Fibroblast of the conjunctiva (primary cell): ENCODE data around the gene ACOX3.
"Not testable (repeated sequence)": the region's sequence is repeated elsewhere in the genome, so short reads cannot be mapped to it uniquely, and the experiment has no call there.

Experiments used
- DNase-seq: peaks from one replicate; pipeline ENCODE4 v3.0.0-alpha.2; 2010; ENCODE audit warnings: low read depth

ACOX3 gene

DNA sequence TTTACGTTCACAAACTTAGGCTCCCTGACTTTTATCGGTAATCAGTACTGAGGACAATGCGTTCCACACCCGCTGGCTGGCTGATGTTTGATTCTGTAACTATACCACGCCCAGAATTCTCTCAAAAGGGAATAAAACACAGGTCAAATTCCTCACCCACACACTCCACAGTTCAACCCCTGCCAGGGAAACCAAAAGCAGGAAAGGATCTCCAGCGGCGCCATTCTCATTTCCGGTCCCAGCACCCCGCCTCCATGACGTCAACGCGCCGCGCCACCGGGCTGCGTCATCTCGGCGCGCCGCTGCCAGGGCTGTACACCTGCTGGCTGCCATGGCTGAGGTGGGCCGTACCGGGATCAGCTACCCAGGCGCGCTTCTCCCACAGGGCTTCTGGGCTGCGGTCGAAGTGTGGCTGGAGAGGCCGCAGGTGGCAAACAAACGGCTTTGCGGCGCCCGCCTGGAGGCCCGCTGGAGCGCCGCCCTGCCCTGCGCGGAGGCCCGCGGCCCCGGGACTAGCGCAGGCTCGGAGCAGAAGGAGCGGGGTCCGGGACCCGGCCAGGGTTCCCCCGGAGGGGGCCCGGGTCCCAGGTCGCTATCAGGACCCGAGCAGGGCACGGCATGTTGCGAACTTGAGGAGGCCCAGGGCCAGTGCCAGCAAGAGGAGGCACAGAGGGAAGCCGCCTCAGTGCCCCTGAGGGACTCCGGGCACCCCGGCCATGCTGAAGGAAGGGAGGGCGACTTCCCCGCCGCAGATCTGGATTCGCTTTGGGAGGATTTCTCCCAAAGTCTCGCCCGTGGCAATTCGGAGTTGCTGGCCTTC is at the start of gene ACOX3, which contains the start of gene TRMT44:
ACOX3 (minus strand) TSS at position 232 of the 820 bp plus-strand sequence. CDS start 24,202 bp downstream, outside the sequence.
TRMT44 (plus strand) TSS at position 286 of the 820 bp plus-strand sequence; CDS start at position 332, 46 bp downstream.
- DNase-seq = peak; percentile 77

DNA sequence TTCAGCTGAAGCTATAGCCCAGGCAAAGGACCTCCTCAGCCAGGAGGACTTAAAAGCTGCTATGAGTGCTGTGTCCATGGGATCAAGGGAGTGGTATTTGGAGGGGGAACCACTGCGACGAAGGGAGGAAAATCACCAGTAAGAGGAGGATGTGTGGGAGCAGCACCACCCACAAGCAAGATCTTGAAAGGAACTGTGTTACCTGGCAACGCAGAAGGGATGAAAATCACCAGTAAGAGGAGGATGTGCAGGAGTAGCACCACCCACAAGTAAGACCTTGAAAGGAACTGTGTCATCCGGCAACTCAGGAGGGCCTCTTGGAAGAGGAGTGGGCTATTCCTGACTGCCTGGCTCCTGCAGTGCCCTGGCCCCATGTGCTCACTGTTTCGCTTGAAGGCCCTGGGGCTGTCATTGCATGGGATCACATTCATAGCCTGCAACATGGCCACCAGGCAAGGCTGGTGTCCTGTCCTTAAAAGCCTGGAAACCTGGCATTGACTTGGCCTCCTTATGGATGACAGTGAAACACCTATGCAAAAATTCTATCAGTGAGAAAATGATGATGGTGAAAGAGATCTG is 48.4 kb upstream of the ACOX3 start:
- no peak for DNase-seq

DNA sequence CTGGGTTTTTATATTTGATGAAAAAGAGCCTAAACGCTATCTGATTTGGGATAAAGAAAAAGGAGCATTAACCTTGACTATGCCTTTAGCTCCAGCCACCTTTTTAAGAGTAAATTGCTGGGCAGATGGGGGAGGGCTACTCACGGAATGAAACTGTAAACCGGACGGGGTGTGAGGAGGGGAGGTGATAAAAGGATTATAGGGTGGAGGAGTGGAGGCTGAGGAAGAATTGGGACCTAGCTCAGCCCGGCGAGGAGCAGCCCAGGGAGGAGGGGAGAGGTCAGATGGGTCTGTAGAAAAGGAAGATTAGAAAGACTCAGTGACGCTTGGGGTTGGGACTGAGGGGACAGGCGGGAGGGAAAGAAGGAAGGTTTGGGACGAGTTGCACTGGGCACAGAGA is 46.1 kb upstream of the ACOX3 start:
- not testable (repeated sequence) for DNase-seq

DNA sequence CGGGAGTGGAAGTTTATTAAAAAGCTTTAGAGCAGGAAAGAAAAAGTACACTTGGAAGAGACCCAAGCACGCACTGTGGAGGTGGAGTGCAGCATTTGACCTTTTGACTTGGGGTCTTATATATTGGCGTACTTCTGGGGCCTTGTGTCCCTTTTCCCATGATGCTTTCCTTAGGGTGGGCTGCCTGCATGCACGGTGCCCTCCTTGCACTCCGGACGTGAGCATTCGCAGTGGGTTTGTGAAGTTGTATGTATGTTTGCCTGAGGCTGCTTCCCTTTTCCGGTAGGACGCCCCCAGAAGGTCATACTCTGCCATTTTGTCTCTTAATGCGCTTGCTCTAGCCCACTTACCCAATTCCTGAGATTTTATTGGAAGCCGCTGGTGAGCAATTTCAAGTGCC is 39.7 kb upstream of the ACOX3 start:
- DNase-seq = no peak

DNA sequence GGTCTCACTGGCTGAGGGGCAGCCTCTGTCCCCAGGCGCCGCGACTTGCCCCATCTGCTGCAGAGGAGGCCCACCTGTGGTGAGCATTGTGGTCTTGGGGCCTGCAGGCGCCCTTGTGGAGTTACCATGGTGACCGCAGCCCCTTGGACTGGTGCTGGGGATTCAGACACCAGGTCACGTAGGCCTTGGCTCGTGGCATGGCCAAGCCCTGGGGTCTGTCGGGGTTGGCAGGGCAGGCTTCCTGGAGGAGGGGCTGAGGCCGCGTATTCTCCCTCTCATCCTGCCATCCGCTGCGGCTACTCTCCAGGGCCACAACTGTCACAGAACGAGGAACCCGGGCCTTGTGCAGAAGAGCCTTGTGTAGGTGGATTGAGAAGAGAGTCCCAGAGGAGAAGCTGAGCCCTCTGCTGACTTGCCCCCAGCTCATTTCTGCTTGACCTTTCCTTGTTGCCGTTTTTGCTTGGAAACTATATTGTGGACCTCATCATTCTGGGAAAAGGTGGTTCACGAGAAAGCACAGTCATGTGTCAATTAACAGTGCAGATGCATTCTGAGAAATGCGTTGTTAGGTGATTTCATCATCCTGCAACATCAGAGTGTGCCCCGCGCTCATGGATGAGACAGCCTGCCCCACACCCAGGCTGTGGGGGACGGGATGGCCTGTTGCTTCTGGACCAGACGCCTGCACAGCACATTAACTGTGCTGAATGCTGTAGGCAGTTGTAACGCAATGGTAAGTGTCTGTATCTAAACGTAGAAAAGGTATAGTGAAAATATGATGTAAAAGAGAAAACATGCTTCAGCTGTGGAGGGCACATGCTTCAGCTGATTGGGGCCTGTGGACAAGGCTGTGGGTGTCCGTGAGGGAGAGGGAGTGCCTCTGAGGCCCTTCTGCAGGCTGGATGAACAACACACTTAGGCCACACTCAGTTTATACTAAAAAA is 38.5 kb upstream of the ACOX3 start:
- DNase-seq = peak; percentile 51

DNA sequence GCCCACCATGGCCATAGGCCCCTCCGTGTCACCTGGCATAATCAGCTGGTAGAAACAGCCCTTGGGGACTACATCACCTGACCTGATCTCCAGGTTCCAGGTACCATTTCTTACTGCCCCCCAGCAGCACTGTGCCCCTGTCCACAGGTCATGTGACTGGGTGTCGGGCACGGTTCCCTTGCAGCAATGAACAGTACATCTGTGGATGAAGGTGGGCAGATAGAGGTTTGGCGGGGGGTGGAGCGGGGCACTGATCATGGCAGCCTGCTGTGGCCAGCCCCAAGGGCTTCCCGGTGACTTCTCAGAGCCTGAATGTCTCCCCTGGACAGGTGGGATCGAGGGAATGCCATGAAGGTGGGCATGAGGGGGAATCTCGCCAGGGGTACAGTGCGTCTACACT is 37.8 kb upstream of the ACOX3 start:
- no peak for DNase-seq

DNA sequence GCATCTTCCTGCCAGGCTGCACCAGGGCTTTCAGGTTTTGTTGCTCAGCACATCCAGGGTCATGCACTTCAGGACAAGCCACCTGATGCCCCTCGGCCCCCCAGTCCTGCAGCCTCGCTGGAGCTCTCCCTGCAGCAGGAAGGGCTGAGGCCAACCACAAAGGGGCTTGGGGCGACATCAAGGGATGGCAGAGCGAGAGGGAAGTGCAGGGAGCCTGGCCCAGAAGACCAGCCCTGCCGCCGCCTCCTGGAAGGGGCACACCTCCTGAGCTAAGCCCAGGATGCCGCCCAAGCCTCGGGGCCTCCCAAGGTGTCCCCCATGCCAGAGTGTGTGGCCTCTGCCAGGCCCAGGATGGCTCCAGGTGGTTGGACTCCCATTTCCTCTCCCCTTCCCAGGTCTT is 37.2 kb upstream of the ACOX3 start:
- no peak for DNase-seq

DNA sequence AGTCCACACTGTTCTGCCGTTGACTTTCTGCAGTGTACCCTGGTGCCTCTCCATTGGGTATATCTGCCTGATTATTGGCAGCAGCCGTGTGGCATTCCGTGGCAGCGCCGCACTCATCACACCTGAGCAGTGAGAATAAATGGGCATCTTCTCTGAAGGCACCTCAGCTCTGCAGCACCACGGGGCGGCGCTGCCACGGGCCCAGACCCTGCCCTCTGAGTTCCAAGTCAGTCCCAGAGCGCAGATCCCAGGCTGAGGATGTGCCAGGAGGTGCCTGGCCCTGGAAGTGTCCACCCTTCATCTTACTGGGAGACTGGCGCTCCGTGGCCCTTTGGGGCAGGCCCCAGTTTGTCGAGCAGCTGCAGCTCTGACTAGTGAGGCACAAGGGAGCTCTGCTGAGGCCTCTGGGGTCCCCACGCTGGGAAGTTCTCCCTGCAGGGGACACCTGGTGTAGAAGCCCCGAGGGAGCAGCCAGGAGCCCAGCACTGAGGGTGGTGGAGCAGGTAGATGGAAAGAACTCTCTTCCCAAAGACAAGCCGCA is 36.6 kb upstream of the ACOX3 start:
- DNase-seq = no peak

DNA sequence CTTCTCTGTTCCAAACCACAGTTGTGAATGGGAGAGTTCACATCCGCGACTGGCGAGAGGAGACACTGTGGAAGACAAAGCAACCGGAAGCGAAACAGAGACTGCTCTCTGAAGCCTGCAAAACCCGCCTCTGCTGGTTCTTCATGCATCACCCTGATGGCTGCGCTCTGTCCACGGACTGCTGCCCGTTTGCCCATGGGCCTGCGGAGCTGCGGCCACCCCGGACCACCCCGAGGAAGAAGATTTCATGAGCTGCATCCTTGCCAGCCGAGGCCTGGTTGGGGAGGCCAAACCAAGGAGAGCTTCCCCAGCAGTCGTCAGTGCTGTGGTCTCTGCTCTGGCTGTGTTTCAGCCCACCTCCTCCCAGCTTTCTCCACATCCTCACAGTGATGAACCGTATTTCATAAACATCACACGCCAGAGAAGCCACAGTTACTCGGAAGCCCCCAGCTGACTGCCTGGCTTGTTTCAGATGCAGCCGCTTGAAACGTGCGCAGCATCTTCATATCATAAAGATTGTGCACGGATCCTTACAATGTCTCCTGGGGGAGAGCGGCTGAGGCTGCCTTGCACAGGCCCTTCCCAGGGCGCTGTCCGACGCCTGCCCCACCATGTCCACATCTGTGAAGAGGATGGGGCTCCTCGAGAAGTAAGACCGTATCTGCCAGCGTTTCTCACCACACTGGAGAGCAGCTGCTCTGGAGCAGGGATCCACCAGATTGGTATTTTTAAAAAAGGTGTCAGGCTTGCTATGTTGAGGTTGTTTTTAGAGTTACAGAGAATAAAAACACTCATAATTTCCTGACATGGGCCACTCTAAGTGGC is 35.4 kb upstream of the ACOX3 start:
- DNase-seq = no peak

DNA sequence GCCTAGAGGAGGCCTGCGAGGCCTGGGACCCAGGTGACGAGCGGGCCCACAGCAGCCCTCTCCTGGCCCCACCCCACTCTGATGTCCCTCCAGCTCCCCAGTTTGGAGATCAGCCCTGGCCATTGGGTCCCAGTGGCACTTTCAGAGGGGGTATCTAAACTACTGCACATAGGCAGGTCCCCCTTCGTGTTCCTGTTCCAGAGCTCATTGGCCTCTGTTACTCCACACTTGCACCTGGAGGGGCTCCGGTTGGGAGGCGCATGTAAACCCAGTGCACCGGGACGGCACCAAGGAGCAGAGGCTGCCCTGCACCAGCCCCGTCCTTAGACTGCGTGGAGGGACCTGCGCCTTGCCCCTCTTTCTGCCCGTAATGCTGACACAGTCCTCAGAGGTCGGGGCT is 34.3 kb upstream of the ACOX3 start:
- no peak for DNase-seq

DNA sequence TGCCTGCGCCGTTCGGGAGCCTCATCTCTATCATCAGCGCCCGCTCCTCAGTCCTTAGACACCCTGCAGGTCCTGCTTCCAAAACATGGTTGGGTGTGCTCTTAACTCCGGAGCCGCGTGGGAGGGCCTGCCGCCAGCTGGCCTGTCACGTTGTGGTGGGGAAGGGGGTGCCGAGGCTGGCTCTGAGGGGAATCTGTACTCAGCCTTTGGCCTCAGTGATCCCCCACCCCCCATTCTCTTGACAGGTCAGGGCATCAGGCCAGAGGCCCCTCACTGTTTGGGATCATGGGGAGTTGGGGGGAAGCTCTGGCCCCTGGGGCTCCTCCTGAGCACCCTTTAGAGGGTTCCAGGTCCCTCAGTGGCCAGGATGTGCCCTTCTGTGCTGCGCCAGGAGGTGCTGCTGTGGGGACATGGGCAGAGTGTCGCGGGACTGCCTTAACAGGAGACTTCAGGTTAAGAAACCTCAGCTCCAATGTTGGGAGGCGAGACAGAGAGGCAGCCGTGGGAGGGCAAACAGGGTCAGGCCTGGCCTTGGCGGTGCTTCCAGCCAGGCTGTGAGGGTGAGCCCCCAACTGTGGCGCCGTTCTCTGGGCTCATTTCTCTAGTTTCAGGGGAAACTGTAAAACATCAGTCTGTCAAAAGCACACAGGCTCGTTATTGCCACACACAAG is 33.5 kb upstream of the ACOX3 start:
- no peak for DNase-seq

DNA sequence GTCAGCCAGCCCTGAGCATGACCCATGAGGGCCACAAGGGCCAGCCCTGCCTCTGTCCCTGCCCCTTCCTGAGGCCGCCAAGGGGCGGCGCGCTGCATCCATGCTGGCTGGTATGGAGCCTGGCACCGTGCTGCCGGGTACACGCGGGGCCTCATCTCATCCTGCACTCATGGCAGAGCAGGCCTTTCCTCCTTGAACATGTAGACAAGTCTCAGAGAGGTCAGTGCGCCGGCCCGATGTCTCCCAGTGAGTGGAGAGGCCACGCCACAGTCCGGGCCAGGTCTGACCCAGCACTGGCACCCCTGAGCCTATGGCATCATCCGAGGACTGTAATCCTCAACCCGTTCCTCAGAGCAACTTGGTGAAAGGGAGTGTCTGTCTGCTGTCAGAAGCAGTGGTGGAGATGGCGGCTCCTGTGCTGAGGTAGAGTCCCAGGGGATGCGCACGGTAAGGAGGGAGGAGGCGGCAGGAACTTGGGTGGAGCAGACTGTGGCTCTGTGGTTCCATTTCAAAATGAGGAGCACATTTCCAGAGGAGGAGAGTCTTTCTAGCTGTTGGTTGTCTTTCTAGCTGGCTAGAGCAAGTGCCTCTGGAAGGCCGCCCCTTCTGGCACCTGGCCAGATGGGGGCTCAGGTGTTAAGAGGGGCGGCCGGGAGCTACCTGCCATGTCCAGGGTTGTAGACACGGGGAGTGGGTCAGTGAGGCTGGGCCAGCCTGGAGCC is 32.8 kb upstream of the ACOX3 start:
- DNase-seq = no peak

DNA sequence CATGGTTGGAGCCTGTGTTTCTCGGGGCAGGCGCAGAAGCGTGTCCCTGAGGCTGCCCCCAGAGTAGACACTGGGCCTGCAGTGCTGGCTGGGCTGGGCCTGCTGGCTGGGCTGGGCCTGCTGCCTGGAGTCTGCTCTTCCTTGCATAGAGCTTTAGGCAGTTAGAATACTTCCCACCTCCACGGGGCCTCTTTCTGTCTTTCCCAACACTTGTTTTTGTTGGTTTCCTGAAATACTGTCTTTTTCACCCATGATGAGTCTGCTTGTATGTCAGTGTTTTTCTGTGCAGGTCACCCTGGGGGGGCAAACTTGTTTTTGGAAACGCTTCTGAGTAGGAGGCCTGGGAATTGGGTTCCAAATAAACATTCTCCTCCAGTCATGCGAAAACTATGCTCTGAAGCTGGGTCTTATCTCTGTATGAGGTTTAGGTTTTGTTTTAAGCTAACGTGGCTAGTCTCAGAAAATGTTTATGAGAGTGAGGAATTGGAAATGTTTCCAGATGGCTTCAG is 32.2 kb upstream of the ACOX3 start:
- DNase-seq = peak; percentile 73

DNA sequence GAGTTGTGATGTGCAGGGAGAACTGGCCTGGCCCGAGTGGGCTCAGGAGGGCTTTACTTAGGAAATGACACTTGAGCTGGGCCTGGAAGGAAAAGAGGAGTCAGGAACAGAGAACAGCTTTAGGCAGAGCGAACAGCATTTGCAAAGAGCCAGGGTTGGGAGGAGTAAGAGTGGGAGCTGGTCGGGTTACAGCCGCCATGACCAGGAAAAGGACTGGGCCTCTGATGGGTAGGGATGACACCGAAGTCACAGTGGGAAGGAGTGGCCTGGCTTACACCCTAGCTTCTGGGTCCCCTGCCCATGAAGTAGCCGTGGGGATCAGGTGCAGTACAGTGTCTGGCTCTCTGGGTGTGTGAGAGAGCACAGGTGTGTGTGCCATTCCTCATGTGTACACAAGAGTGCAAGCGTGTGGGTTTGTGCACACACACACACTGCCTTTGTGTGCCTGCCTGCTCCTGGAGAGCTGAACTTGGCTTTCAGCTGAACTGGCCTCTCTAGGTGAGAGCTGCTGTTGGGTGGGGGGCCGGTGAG is 31.7 kb upstream of the ACOX3 start:
- DNase-seq = no peak

DNA sequence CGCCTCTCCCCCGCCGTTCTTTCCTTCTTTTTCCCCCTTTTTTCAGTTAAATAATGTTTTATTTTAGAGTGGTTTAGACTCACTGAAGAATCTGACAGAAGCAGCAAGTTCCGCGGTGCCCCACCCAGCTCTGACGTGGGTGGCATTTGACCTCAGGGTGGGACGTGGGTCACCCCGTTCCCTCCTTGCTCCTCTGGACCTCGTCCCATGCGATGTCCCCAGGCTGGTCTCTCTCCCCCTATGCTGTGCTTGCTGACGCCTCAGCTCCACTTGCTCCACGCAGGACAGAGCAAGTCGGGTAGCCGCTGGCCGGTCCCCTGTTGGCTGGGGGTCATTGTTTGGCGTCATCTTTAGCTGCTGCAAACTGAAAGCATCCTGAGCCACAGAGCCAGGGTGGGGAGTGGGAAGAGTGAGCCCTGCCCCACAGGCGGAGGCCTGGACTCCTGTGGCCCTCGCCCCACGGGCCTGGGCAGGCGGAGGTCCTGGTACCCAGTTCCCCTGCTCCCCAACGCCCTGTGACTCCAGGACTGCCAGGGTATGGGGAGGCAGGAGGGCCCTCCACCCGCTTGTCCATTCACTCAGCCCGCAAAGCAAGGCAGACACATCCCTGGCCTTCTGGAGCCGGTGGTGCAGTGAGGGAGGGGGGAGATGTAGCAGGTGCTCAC is 30.8 kb upstream of the ACOX3 start:
- DNase-seq = no peak

DNA sequence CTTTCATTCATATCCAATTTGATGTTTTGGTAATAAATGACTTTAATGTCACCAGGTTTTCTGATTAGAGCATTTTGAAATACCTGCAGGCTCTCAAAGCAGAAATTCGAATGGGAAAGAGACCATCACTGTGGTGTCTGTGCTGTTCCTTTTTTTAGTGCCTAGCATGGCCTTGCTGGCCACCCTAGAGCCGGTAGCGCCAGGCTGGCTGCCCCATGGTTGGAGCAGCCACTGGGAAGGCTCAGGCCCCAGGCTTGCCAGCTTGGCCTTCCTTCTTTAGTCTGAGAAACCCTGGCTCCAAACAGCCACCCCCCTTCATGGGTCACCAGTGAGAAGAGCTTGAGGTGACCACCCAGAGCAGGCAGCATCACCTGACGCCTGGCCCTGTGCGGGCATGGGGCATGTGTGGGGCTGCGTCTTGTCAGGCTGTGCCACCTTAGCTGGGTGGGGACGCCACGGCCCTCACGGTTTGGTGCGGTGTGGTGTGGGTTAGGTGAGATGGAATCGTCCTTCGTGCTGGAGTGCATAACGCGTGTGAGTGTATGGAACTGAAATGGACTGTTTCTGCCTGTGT is 30.0 kb upstream of the ACOX3 start:
- no peak for DNase-seq

DNA sequence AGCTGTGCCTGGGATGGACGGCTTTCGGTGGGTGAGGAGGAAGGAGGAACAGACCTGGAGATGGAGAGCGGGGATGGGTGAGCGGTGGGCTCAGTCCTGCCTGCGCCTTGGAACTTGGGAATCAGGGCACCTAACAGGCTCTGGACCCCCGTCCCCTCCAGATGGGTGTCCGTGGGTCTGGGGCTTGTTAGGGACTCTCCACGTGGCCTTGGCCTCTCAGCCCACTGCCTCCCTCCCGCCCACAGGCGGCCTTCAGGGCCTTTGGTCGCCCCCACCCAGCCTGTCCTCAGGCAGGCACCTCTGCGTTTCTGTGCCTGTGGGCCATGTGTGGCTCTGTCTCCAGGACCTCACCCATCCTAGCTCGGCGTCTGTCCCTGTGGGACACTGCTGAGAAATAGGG is 29.0 kb upstream of the ACOX3 start:
- no peak for DNase-seq

DNA sequence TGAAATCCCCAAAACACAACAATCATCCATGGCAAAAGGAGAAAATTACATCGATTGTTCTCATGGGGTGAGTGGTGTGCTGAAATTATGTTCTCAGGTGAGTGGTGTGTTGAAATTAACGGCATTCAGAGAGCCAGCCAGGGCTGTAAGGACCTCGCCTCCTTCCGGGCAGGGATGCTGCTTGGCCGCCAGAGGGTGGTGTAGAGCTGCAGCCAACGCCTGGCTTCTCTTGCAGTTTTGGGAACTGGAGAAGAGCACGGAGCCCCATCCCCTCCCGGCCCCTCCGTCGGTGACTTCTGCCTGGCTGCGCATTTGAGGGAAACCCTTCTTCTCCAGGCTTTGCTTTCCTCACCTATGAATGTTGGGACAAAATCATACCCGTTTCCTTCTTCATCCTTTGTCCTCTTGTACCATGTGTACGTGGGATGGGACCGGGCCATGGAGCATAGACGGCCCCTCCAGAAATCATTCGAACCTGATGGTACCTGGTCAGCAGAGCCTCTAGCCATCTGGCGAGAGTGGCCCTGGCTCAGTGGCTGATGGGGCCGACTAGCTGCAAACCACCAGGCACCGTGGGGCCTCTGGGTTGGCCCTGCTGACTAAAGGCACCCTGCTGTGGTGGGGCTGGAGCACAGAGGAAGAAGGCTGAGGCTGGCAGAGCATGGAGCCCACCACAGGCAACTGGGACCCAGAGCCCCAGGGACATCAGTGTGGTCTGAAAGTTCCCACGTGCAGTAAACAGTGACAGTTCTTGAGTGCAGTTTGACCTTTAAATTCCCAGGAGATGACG is 28.4 kb upstream of the ACOX3 start:
- peak; percentile 39 for DNase-seq
